ENCODE measurements around the gene TOX2.

The TOX2 gene

DNA sequence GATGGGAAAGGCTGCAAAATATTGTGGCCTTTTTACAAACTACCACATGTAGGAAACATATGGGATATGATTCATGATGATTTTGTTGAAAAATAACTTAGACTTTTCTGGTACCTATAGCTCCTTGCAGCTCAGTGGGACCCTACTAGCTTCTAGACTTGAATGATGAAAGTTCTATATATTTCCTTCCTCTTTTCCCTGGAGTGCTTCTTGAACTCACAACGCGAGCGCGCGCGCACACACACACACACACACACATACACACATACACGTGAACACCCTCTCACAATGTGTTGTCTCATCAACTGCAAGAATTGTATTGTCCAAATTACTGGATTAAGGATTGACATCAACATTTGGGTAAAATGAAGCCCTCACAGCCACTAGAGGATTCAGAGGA, 61.9 kb downstream of the TOX2 start:
- DNase-seq (ENCODE audit: low spot score) = no peak

DNA sequence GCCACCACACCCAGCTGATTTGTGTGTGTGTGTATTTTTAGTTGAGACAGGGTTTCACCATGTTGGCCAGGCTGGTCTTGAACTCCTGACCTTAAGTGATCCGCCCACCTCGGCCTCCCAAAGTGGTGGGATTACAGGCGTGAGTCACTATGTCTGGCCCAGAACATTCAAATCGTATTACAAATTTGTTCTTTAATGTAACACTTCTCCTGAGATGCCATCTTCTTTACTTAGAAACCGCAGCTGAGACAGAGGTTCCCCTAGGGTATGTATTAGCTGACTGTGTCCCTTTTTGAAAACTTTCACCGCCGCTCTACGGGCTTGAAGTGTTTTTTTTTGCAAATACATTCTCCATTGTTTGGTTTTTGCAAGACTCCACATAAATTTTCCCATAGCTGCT, 62.6 kb downstream of the TOX2 start:
- DNase-seq (ENCODE audit: low spot score) = no peak

DNA sequence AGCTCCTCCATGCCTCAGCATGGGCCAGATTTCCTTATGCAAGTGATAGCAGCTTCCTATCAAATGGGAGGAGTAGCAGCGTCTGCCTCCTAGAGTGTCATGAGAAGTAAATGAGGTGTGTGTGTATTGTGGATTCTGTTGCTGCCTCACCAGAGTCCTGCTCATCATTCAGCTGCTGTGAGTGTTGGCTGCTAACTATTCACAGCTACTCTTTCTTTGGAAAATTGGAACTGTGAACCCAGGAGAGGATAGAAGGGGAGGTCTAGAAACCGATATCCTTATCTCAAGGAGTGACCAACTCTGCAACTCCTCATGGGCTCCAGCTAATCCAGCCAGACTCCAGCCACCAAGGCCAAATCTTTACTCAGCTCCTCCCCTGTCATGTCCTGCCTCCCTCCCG, 63.3 kb downstream of the TOX2 start:
- no peak for DNase-seq (ENCODE audit: low spot score)

DNA sequence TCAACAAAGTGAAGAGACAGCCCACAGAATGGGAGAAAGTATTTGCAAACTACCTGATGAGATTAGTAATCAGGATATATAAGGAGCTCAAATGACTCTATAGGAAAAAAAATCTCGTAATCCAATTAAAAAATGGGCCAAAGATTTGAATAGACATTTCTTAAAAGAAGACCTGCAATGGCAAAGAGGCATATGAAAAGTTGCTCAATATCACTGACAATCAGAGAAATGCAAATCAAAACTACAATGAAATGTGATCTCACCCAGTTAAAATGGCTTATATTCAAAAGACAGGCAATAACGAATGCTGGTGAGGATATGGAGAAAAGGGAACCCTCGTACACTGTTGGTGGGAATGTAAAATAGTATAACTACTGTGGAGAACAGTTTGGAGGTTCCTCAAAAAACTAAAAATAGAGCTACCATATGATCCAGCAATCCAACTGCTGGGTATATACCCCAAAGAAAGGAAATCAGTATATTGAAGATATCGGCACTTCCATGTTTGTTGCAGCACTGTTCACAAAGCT, 65.0 kb downstream of the TOX2 start:
- DNase-seq (ENCODE audit: low spot score) = no peak

DNA sequence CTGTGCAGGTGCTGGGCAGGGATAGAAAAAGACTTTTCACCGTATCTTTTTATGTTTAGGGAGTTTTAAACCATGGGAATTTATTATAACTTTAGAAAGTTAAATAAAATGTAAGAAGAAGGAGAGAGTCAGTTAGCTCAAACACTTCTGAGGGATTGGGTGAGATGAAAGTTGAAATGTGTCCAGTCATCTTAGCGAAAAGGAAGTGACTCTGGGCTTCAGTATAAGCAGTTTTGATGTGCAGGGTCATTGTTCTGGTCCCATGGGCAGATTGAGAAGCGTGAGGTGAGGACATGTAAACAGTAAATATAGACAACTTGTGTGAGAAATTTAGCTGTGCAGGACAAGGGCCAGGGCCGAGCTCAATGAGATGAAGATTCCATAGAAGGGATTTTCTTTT, 66.9 kb downstream of the TOX2 start:
- no peak for DNase-seq (ENCODE audit: low spot score)

DNA sequence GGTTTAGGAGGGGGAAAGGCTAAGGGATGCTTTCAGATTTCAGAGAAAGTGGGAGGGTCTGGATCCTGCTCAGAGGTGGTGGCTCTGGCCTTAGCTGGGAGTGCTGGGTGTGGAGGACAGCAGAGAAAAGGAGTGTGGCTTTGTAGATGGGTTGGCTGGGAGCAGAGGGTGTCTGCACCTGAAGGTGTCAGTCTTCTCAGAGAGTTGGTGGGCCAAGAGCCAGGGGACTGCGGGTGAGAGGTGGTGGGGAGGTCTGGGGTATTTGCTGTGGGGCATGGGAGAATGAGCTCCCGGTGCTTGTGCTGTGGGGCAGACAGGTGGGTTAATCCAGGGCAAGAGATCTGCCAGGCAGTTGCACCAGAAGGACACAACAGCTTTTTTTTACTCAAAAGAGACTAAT, 67.4 kb downstream of the TOX2 start:
- no peak for DNase-seq (ENCODE audit: low spot score)

DNA sequence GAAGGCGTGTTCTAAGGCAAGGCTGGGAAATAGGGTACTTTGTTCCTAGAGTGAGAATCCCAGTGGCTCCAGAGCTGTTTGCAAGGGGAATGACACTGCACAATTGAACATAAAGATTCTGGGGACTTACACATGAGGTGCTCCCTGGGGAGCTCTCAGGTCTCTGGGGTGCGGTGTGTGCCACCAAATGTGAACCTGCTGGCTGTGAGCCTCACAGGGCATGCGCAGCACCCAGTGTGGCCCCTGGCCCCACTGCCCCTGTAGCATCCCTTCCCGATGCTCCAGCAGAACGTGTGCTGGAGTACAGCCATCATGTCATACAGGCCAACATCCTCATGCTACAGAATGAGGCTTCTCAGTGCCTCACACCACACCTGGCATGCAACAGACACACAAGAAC, 68.2 kb downstream of the TOX2 start:
- no peak for DNase-seq (ENCODE audit: low spot score)

DNA sequence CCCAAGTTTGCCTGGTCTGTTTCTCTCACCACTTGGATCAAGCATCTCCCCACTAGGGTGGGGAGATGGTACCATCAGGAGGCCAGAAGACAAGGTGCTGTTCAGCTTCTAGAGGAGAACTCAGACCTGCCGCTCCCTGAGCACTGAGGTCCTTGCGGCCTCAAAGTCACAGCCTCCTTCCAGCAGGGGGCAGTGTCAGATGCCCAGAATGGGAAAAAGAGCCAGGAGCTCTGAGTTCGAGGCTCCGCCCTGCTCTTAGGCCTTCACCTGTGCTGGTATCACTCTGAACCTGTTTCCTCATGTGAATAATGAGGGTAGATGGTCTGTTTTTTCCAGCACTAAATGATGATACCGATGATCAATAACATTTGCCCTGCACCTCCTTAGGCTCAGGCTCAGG, 68.7 kb downstream of the TOX2 start:
- DNase-seq (ENCODE audit: low spot score) = no peak

DNA sequence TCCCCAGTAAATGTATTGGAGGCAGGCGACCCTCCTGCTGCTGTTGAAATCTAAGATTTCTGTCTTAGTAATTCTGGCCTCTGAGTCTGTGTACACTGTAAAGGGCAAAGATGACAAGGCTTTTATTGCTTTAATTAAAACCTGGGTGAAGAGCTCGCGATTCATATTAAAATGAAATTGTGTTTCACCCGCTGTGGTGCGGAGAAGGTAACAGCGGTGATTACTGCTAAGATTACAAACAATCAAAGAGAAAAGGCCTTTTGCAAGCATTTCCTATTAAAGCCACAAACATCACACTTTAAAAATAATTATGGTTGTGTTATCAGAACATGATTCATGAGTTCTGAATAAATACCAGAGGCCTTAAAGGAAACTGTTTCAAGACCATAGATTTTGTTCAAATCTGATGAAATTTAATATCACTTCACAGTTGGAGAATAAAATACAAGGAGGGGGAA, 69.3 kb downstream of the TOX2 start:
- no peak for DNase-seq (ENCODE audit: low spot score)

DNA sequence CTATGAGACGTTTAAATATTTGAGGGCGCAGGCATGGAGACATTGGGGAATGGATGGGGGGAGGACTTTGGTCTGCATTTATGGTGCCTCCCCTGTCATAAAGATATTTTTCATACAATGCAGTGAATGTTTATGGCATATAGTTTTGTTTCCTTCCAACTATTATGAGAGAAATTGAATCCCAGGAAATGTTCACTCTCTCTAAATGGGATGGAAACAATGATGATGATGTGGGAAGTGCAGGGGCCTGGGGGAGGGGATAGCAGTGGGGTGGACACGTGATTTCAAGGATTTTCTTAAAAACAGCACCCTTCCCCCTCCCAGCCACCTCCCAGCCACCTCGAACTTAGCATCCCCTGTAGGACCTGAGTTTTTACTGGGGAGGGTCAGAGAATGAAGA, 69.9 kb downstream of the TOX2 start:
- no peak for DNase-seq (ENCODE audit: low spot score)

DNA sequence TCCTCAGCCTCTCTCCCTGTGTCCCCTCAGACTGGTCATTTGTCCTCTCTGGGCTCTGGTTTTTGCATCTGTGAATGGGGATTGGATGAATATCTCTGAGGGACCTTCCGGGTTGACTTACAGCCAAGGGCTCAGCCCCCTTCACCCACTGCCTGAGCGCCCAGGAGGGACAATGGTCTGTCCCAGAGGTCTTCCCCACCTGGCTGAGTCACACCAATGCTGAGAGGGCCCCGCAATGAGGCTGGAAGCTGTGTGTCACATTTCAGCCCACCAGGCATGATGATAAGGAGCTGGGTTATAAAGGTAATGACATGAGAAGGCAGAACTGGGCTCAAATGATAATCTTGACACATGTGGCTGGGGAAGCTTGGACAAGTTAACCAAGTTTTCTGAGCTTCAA, 70.5 kb downstream of the TOX2 start:
- DNase-seq (ENCODE audit: low spot score) = no peak

DNA sequence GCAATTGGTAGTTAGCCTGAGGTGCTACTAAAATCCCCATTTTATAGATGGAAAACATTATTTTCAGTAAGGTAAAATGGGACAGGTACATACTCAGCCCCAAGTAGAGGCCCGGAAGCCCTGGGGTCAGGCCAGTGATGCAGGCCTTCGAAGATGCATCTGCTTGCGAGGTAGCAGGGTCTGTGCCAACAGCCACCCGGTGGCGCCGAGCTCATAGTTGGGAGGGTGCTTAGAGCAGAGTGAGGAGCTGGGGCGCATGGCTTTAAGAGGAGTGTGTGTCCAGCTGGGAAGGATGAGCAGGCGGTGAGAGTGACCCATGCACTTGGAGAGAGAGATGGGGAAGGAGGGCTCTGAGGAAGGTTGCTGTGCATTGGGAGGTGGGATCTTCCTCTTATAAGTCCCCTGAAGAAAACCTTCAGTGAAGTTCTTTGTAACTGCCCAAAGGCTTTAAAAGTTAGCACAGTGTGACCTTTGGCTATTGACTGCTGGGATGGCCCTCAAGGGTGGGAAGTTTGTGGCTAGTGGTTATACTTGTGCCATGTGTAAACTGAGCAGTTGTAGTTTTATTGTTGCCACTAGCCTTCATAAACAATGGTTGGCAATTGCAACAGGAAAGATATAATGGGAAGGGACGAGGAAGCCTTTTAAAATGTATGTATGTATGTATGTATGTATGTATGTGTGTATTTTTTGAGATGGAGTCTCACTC, 71.1 kb downstream of the TOX2 start:
- no peak for DNase-seq (ENCODE audit: low spot score)

DNA sequence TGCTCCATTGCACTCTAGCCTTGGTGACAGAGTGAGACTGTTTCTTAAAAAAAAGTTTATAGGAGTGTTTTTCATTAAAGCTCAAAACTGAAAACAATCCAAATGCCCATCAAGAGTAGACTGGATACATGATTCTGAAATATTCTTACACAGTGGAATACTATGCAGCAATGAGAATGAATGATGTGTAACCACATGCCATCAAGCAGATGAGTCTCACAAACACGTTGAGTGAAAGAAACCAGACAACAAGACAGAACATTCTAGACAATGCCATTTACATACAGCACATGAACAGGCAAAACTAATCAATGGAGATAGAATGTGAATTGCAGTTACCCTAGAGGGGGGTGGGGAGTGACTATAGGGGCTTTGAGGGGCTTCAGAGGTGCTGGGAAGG, 72.4 kb downstream of the TOX2 start:
- no peak for DNase-seq (ENCODE audit: low spot score)

DNA sequence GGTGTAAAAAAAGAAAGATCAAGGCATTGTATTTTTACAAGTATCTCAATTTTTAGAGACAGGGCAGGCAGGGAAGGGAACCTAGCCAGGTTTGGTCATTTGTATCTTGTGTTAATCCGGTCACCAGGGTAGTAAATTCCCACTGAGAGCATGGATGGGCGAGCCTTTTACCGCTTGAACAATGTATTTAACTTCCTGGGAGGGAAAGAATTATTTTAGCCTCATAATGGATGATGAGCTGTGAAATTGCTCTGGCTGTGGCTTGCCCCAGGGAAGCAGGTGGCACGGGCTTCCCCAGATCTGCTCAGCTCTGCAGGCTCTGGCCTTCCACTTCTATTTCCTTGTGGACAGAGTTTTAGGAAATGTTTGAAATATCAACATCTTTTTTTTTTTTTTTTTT, 72.9 kb downstream of the TOX2 start:
- no peak for DNase-seq (ENCODE audit: low spot score)

DNA sequence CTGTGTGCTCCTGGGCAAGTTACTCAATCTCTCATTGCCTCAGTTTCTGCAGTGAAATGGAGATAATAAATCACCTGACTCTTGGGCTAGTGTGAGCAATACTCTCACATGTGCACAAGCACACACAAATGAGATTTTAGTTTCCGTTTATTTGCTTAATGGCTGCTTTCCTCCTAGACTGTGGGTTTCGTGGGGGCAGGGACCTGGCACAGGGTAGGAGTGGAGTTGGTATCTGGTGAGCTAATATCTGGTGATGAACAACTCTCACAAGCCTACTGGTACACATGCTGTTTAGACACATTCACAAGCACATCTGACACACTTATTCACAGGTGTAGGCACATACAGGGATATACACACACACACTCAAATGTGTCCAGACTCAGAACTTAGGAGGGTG, 73.8 kb downstream of the TOX2 start:
- DNase-seq (ENCODE audit: low spot score) = no peak

DNA sequence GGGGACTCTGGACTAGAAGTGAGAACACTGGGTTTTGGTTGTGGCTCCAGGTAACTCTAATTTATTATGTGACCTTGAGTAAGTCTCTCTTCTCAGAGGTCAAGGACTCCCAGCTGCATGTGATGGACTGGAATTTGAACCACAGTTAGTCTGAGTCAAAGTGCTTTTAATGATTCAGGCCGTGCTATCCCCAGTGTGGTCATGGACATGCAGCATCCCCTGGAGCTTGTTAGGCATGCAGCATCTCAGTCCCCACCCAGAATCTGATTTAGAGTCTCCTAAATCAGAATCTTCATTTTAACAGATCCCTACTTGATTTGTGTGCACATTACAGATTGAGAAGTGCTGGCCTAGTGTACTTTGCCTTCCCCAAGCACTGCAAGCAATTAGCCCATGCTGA, 74.2 kb downstream of the TOX2 start:
- no peak for DNase-seq (ENCODE audit: low spot score)

DNA sequence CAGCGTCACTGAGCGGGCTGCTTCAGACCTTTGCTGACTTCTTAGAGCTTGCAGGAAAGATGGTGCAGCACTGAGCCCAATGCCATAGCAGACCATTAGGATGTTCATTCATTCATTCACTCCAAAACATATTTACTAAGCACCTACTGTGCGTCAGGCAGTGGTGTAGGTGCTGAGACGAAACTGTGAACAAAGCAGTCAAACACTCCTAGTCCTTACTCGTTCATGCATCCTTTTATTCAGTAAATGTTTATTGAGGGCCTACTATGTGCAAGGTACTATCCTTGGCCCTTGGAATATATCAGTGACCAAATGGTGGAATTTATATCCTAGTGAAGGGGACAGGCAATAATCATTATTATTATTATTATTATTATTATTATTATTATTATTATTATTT, 76.6 kb downstream of the TOX2 start:
- DNase-seq (ENCODE audit: low spot score) = no peak

DNA sequence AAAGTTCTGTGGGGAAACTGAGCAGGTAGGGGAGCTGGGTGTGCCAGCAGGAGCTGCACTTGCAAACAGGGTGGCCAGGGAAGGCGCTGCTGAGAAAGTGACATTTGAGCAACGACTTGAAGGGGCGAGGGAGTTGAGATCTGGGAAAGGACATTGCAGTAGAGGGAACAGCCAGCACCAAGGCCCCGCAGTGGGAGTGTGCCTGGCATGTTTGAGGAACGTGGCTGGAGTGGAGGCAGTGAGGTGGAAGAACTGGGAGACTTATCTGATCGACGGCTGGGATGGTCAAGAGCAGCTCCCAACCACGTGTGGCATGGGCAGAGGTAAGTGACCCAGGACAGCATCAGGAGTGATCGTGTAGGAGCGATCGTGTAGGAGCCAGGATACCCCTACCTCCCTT, 77.3 kb downstream of the TOX2 start:
- DNase-seq (ENCODE audit: low spot score) = no peak

DNA sequence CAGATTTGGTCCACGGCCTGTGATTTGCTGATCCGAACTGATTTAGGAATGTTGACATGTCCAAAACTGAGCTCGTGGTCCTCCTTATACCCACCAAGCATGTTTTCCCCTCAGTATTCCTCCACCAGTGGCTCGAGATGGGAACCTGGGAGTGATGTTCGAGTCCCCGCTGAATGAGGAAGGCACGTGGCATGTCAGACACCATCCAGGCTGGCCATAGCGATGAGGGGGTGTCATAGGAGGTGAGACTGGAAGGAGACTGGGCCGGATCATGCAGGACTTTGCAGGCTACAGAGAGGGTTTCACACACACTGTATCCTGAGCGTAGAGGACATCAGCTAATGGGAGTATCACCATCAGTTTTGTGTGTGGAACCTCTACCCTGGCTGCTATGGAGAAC, 78.2 kb downstream of the TOX2 start:
- DNase-seq (ENCODE audit: low spot score) = no peak

DNA sequence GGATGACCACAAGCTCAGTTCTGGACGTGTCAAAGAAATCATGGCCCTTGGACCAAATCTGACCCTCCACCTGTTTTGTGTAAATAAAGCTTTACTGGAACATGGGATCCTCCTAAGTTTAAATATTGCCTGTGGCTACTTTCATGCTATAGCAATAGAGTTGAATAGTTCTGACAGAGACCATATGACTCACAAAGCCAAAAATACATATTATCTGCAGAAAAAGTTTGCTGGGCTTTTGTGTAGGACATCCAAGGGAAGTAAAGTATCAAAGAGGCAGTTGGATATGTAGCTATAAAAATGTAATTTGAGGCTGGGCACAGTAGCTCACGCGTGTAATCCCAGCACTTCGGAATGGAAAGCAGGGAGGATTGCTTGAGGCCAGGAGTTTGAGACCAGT, 78.9 kb downstream of the TOX2 start:
- no peak for DNase-seq (ENCODE audit: low spot score)

DNA sequence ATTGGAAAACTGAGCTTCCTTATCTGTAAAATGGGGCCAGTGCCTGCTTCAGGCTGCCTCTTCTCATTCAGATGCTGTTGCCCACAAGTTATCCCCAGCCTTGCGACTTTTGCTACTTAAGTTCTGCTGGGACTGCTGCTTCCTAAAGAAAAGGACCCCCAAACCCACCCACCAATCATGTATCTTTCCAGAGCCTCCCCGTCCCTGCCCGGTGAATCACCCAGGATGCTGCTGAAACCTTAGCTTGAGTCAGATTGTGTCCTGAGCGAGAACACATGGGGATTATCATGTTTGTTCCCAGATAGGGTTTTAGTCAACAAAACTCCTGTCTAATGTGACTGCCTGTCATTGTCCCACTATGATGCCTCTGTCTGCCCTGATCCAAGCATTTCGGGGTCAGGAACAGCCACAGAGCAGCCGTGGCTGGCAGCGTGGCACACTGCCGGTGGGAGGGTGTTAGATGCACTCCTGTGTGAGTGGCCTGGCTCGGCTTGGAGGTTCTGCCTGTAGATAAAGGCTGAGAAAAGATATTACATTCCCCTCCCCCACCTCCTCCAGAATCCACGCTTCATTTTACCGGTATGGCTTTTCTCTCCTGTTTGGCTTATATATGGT, 79.9 kb downstream of the TOX2 start:
- no peak for DNase-seq (ENCODE audit: low spot score)

DNA sequence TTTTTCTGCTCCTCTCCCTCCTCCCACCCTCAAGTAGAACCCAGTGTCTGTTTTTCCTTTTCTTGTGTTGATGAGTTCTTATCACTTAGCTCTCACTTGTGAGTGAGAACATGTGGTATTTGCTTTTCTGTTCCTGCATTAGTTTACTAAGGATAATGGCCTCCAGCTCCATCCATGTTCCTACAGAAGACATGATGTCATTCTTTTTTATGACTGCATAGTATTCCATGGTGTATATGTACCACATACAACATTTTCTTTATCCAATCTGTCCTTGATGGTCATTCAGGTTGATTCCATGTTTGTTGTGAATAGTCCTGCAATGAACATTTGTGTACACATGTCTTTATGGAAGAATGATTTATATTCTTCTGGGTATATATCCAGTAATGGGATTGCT, 81.0 kb downstream of the TOX2 start:
- no peak for DNase-seq (ENCODE audit: low spot score)

DNA sequence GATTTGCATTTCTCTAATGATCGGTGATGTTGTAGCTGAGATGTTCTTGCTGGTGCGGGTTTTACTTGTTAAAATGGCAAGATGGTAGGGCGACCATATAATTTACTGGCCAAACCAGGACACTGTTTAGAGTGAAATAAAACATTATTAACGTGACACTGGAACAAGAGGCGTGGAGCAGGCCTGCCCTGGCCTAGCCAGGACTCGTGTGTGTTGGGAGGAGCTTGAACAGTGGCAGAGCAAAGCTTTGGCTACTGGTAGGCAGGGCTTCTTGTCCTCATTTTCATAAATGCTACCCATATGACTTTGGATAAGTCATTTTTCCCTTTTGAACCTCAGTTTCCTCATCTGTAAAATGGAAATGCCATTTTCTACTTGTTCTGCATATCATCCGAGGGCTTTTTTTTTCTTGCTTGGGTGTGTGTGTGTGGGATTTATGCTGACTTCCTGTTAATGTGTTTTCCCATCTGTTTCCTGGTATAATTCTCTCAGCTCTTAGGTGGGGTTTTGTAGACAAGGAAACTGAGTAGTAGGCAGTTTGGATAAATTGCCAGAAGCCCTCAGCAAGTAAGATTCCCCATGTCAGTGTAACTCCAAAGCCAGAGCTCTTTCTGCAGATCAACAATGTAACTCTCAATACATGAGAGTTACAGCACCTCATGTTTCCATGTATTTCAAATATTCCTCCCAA, 81.7 kb downstream of the TOX2 start:
- DNase-seq (ENCODE audit: low spot score) = no peak

Measured in ecto neural progenitor cell (in vitro differentiated cells).